DMS53 treated with DMSO at 0.1 percent for 48 hours (cell line): ENCODE measurements around the gene FRYL.
"Not testable (repeated sequence)": the region's sequence is repeated elsewhere in the genome, so short reads cannot be mapped to it uniquely, and the experiment has no call there.

Experiments used
- DNase-seq: peaks from one replicate; lab custom pipeline; 2025; ENCODE audit not compliant: unreplicated experiment; lab: John Stamatoyannopoulos, UW

Gene FRYL

GRCh38 chr4:48461000-48461399, 319.1 kb downstream of the FRYL start:
- no peak for DNase-seq

- DNase-seq, result no peak
Observed at GRCh38 chr4:48454591-48454990, 325.5 kb downstream of the FRYL start.

- not testable (repeated sequence) for DNase-seq
Observed at GRCh38 chr4:48451656-48452055, 328.4 kb downstream of the FRYL start.

- DNase-seq, result no peak
Observed at GRCh38 chr4:48450740-48451139, 329.3 kb downstream of the FRYL start.

- DNase-seq, result no peak
Observed at GRCh38 chr4:48449151-48449550, 330.9 kb downstream of the FRYL start.
